ENCODE data around the gene TMEM52.

- TF ChIP-seq CTCF (IDR thresholded peaks at IDR 0.05; ENCODE audit: low read length): no peak
- no peak for TF ChIP-seq EZH2phosphoT487 (IDR thresholded peaks at IDR 0.05; ENCODE audit: low read length)
- TF ChIP-seq EZH2 (optimal IDR thresholded peaks at IDR 0.05; ENCODE audit: low read depth, low read length): no peak
Measured at GRCh38 chr1:1898246-1898933, 20.7 kb downstream of the TMEM52 start.
